A549 (cell line): ENCODE measurements around the gene DTNA.

Source experiments
- CBX8 ChIP-seq: fragments of 200-600 bp; sonication (generic); IDR thresholded peaks from 2 replicates; pipeline ENCODE4 v1.6.1; 2016
- CHD2 ChIP-seq: fragments of 150-350 bp; IDR thresholded peaks from 2 replicates; pipeline ENCODE4 v1.6.1; 2014; ENCODE audit warnings: low read length; ENCODE audit not compliant: partially characterized antibody
- EP300 ChIP-seq, 2 experiments: fragments of >200 bp; sonication (Bioruptor Twin); formaldehyde crosslinking; IDR thresholded peaks; 2 replicates in 1 of 2; 3 replicates in 1 of 2; pipeline ENCODE4 v1.6.1; 2016 to 2017
- NFE2L2 ChIP-seq: fragments of 150-350 bp; conservative IDR thresholded peaks from 2 replicates; pipeline ENCODE4 v1.6.1; 2014; ENCODE audit warnings: low read length
- PHF8 ChIP-seq: fragments of 200-600 bp; sonication (generic); IDR thresholded peaks from 2 replicates; pipeline ENCODE4 v1.6.1; 2016; ENCODE audit warnings: low read depth, mild to moderate bottlenecking, antibody characterized with exemption, moderate library complexity, borderline replicate concordance
- POLR2A ChIP-seq: IDR thresholded peaks from 2 replicates; pipeline ENCODE4 v1.6.1; 2012; ENCODE audit warnings: mild to moderate bottlenecking, low read length
- RARB ChIP-seq: fragments of 250-450 bp; sonication (Bioruptor Pico); IDR thresholded peaks from 2 replicates; pipeline ENCODE4 v1.8.0; 2021; ENCODE audit warnings: mild to moderate bottlenecking, moderate library complexity
- RNF2 ChIP-seq: fragments of 200-600 bp; sonication (generic); IDR thresholded peaks from 2 replicates; pipeline ENCODE4 v1.6.1; 2016; ENCODE audit warnings: low read depth, mild to moderate bottlenecking, antibody characterized with exemption, moderate library complexity, borderline replicate concordance
- TF ChIP-seq, protein P1 (sequence below): fragments of >200 bp; sonication (Bioruptor Twin); formaldehyde crosslinking; IDR thresholded peaks from 3 replicates; pipeline ENCODE4 v1.5.1; 2016
- TF ChIP-seq, protein P2 (sequence below): fragments of >200 bp; sonication (Bioruptor Twin); formaldehyde crosslinking; IDR thresholded peaks from 3 replicates; pipeline ENCODE4 v1.6.1; 2016
- TF ChIP-seq, protein P3 (sequence below): fragments of 150-350 bp; IDR thresholded peaks from 2 replicates; pipeline ENCODE4 v1.6.1; 2014; ENCODE audit warnings: low read depth, mild to moderate bottlenecking, low read length
- TF ChIP-seq, protein P4 (sequence below): fragments of 200-600 bp; sonication (generic); IDR thresholded peaks from 2 replicates; pipeline ENCODE4 v1.6.1; 2016; ENCODE audit warnings: antibody characterized with exemption, mild to moderate bottlenecking, moderate library complexity

DNA sequence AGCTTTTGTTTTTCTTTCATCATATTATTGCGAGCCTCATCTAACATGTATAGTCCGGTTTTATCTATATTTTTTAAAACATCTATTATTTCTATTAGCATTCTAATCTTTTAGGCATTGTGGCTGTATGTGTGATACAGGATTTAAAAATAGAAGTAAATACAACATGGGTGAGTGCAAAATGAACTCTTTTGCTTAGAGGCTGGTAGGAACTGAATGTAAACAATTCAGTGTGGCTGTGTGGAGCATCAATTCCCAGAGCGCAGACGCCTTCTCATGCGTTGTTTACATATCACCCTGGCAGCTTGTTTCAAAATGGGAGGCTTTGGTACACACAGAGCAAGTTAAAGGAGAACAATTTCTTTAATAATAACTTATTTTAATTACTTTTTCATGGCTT is 836 bp downstream of the DTNA start:
- TF ChIP-seq EP300 (IDR thresholded peaks at IDR 0.05) (no peak), CBX8 (no peak), CHD2 (no peak), POLR2A (no peak), NFE2L2 (no peak), RARB (CRISPR knock-in tag) (no peak), RNF2 (no peak), PHF8 (no peak)
- TF ChIP-seq, protein P1, sequence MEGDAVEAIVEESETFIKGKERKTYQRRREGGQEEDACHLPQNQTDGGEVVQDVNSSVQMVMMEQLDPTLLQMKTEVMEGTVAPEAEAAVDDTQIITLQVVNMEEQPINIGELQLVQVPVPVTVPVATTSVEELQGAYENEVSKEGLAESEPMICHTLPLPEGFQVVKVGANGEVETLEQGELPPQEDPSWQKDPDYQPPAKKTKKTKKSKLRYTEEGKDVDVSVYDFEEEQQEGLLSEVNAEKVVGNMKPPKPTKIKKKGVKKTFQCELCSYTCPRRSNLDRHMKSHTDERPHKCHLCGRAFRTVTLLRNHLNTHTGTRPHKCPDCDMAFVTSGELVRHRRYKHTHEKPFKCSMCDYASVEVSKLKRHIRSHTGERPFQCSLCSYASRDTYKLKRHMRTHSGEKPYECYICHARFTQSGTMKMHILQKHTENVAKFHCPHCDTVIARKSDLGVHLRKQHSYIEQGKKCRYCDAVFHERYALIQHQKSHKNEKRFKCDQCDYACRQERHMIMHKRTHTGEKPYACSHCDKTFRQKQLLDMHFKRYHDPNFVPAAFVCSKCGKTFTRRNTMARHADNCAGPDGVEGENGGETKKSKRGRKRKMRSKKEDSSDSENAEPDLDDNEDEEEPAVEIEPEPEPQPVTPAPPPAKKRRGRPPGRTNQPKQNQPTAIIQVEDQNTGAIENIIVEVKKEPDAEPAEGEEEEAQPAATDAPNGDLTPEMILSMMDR, result no peak
- TF ChIP-seq, protein P2, sequence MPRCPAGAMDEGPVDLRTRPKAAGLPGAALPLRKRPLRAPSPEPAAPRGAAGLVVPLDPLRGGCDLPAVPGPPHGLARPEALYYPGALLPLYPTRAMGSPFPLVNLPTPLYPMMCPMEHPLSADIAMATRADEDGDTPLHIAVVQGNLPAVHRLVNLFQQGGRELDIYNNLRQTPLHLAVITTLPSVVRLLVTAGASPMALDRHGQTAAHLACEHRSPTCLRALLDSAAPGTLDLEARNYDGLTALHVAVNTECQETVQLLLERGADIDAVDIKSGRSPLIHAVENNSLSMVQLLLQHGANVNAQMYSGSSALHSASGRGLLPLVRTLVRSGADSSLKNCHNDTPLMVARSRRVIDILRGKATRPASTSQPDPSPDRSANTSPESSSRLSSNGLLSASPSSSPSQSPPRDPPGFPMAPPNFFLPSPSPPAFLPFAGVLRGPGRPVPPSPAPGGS, result no peak
- TF ChIP-seq, protein P3, sequence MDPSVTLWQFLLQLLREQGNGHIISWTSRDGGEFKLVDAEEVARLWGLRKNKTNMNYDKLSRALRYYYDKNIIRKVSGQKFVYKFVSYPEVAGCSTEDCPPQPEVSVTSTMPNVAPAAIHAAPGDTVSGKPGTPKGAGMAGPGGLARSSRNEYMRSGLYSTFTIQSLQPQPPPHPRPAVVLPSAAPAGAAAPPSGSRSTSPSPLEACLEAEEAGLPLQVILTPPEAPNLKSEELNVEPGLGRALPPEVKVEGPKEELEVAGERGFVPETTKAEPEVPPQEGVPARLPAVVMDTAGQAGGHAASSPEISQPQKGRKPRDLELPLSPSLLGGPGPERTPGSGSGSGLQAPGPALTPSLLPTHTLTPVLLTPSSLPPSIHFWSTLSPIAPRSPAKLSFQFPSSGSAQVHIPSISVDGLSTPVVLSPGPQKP, result no peak
- TF ChIP-seq, protein P4, sequence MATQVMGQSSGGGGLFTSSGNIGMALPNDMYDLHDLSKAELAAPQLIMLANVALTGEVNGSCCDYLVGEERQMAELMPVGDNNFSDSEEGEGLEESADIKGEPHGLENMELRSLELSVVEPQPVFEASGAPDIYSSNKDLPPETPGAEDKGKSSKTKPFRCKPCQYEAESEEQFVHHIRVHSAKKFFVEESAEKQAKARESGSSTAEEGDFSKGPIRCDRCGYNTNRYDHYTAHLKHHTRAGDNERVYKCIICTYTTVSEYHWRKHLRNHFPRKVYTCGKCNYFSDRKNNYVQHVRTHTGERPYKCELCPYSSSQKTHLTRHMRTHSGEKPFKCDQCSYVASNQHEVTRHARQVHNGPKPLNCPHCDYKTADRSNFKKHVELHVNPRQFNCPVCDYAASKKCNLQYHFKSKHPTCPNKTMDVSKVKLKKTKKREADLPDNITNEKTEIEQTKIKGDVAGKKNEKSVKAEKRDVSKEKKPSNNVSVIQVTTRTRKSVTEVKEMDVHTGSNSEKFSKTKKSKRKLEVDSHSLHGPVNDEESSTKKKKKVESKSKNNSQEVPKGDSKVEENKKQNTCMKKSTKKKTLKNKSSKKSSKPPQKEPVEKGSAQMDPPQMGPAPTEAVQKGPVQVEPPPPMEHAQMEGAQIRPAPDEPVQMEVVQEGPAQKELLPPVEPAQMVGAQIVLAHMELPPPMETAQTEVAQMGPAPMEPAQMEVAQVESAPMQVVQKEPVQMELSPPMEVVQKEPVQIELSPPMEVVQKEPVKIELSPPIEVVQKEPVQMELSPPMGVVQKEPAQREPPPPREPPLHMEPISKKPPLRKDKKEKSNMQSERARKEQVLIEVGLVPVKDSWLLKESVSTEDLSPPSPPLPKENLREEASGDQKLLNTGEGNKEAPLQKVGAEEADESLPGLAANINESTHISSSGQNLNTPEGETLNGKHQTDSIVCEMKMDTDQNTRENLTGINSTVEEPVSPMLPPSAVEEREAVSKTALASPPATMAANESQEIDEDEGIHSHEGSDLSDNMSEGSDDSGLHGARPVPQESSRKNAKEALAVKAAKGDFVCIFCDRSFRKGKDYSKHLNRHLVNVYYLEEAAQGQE, result no peak
